HG03521 (cell line): ENCODE data around the gene DLST.

Experiments used
- ATAC-seq: cut with Tn5 transposase; IDR thresholded peaks from one replicate; pipeline ENCODE4 v1.9.1; 2021; ENCODE audit warnings: mild to moderate bottlenecking, moderate library complexity; ENCODE audit not compliant: unreplicated experiment

Gene DLST

GRCh38 chr14:74881431-74882102 is at the start of gene DLST:
Gene DLST, plus strand, starts transcription at chr14:74881916. Its CDS starts 38 bp downstream, at chr14:74881954.
- ATAC-seq = peak; percentile 86

GRCh38 chr14:74832849-74833248 is 48.9 kb upstream of the DLST start:
- ATAC-seq = no peak

DNA sequence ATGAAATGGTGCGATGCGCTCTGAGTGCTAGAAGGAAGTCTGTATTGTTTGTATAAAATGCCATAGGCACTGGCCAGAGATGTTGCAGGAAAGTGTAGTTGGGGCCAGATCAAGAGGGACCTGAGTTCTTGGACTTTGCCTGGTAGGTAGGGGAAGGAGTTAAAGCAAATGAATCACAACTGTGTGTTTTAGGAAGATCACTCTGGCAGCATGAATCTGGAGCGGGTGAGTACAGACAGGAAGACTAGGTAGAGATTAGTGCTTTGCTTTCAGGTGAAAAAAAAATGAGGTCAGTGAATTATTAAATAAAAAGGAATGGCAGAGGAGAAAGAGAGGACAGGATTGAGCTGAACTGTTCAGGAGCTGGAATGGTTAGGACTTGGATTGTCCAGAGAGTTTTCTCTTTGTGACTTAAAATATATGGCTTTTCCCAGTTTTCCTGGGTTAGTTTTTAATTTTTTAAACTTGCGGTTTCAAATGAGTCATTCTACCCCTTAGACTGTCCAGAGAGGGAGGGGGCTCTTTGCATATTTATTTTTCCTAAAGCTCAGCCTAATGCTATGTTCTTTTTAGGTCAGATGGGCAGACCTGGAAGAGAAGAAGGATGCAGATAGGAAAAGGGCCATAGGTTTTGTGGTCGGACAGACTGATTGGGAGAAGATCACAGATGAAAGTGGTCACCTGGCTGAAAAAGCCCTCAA is 46.9 kb upstream of the DLST start:
- no peak for ATAC-seq

- no peak for ATAC-seq
Observed at GRCh38 chr14:74835645-74836250, 46.0 kb upstream of the DLST start.

DNA sequence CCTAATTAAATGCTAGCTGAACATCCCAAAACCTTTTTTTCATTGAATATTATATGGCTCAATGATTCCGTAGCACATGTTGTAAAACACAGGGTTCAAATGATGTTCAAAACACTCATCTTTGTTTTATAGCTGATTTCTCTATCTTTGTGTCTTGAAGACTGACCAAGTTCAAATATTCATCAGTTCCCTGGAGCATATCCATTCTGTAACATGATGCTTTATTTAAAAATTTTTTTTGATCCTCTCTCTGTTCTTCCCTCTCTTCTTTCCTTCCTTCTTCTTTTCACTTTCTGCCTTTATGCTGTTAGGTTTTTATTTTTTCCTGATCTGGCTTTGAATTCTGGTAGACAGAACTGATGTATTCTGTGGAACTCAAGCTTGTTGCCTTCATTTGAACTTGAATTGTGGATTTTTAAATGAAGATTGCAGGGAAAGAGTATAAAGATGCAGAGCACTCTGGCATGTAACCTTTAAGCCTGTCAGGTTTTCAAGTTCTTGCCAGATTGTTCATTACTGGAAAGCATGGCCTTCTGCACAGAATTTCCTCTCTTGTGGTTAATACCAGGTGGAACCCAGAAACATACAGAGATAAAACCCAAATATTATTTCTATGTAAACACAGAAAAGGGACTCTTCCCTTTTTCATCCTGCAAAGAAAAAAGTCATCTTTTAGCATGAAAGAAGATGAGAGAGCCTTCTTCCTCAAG is 45.3 kb upstream of the DLST start:
- no peak for ATAC-seq

- no peak for ATAC-seq
Observed at GRCh38 chr14:74838166-74838565, 43.5 kb upstream of the DLST start.

GRCh38 chr14:74840603-74841030 is 41.1 kb upstream of the DLST start:
- peak; percentile 37 for ATAC-seq

DNA sequence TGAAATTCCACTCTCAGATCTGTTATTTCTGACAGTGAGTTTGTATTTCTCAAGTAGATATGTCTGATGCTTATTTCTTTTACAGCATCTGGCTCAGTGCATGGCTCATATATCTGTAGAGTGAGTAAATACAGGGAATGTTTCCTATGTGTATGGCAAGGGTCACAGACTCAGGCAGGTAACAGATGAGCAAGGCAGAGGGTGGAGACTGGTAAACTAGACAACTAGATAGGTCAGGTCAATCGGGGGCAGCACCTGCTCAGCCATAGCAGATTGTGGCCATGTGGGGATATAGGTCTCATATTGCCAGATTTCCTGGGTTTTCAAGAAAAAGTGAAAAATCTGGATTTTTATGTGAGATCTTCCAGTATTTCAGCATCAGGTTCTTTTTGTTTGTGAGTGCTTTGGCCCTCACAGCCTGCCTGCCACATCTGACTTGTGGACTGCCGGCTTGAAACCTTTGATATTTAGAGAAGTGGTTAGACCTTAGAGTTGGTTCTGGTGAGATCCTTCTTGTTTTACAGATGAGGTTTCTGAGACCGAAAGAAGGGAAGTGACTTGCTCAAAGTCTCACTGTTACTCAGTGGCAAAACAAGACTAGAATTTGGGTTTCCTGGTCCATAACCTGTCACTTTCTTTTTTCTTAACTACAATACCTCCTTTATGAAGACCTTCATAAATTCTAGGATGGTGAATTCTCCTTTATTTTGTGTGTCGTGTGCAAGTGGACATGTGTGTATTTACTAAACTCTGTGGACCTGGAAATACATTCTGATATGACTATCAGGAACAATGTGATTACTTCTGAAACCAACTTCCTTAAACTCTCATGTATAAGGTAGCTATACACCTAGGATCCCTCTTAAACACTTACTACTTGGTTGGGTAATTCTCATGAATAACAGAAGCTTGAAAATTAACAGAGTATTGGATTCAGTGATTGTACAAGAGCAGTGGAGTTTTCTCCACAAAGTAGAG is 40.2 kb upstream of the DLST start:
- ATAC-seq = peak; percentile 73

DNA sequence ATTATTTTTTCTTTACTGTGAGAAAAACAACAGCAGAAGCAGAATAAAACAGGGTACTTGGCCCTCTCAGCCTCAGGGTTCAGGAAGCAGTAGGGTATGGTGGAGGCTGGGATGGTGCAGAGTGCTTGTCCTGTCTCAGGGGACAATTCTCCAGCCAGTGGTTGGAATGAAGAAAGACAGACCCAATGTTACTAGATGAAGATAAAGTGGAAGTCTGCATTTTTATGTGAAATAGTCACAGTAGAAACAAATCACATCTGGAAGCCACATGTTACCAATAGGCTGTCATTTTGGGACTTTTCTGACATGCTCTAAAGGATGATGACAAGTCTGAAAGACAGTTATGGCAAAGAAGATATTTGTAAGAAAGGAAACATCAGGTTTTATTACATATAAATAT is 38.1 kb upstream of the DLST start:
- ATAC-seq = no peak

DNA sequence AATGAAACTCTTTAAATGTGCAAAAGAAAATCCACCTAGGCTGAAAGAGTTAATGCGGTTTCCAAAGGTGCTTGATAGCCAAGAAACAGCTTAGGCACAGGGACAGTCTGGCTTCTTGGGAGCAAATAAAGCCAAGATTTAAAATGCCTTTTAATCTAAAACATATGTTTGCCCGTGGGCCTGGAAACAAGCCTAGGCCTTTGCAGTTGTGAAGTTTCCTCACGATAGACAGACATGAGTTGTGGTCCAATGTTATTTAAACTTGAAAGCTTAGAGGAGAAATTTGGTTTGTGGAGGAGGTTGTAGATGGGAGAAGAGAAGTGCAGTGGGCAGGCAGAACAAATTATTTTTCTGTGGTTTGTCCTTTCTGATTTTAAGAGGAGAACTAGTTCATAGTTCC is 35.5 kb upstream of the DLST start:
- ATAC-seq = no peak

- ATAC-seq = no peak
Observed at GRCh38 chr14:74846968-74847665, 34.6 kb upstream of the DLST start.

- no peak for ATAC-seq
Observed at GRCh38 chr14:74848768-74849167, 32.9 kb upstream of the DLST start.

- no peak for ATAC-seq
Observed at GRCh38 chr14:74852922-74853530, 28.7 kb upstream of the DLST start.

- ATAC-seq = no peak
Observed at GRCh38 chr14:74853581-74853980, 28.1 kb upstream of the DLST start.

DNA sequence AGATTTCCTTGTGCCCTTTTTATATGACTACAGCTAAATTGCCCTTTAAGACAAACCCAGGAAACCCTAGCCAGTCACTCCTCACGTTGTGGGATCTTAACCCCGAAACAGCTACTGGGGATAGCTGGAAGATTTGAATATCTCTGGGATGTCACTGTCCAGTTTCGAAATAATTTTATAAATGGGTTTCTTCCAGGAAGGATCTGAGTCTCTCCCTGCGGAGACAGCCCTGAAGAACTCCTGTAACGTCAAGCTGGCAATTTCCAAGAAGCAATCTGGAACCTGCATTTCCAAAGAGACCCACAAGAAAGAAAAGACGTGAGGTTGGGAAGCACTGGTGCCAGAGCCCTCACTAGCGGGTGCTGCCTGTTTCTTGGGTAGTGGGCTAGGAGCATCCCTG is 26.7 kb upstream of the DLST start:
- no peak for ATAC-seq

GRCh38 chr14:74855945-74856344 is 25.8 kb upstream of the DLST start:
- no peak for ATAC-seq

DNA sequence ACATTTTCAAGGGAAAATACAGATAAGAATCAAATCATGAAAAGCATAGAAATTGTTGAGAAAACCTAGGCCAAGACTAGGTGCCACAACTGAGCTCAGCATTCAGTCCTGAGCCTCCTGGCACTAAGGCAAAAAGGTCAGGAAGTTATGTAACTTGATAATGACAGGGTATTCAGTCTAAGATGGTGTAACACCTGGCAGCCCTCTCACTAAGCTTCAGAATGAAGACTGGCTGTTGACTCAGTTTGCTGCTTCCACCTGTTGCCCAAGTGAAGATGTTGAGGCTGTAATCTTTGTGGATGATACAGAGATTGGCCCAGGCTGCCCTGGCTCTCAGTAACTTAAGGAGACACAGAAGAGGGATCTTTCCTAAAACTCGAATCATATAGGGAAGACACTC is 25.4 kb upstream of the DLST start:
- no peak for ATAC-seq

- no peak for ATAC-seq
Observed at GRCh38 chr14:74858022-74858421, 23.7 kb upstream of the DLST start.
